ENCODE measurements around the gene GALNT7. TPM values are rescaled to one million over a fixed set of nuclear protein-coding genes. Genes with fewer than 3 reads are reported as not detected.

GALNT7 gene
- total RNA-seq, 1 experiment from 2014 or later, result 156 TPM

GRCh38 chr4:173185847-173186510, 17.4 kb downstream of the GALNT7 start:
- Histone ChIP-seq H3K27ac (ENCODE audit: low read length) (peak overlapping the region; percentile 99), H3K36me3 (ENCODE audit: control insufficient read depth, insufficient read depth, low read length) (no peaks in the 10 kb centered on the region), H3K4me3 (ENCODE audit: low read depth in 2 of 2, low read length in 2 of 2) (no peak overlapping the region), H3K27me3 (ENCODE audit: control insufficient read depth, insufficient read depth, low read length) (no peaks in the 10 kb centered on the region), H3K9me3 (ENCODE audit: control insufficient read depth, insufficient read depth, low read depth, low read length) (no peaks in the 10 kb centered on the region), H3K4me1 (ENCODE audit: control insufficient read depth, insufficient read depth, low read length) (peaks cover 86% of the 10 kb centered on the region)
- POLR2A ChIA-PET, result interaction anchor here (0.6 to 1.1 kb wide), 5 partner anchors 13 to 182 kb away, joined by 3 to 9 read pairs (median 3); no protein-coding TSS in a partner anchor
- no TSS peak for BruUV-seq (replicated peaks)
- TF ChIP-seq REST (IDR thresholded peaks at IDR 0.05; ENCODE audit: insufficient read depth in 1 of 2, low read depth in 2 of 2, low read length in 1 of 2), result no peak
- no peak for TF ChIP-seq POLR2AphosphoS5 (IDR thresholded peaks at IDR 0.05; ENCODE audit: low read depth, low read length)
- no peak for TF ChIP-seq SIN3A (IDR thresholded peaks at IDR 0.05; ENCODE audit: borderline replicate concordance, insufficient read depth, low read depth, low read length)
- TF ChIP-seq TCF7L2 (IDR thresholded peaks at IDR 0.05; ENCODE audit: low read depth, low read length), result no peak
- TF ChIP-seq CTCF (IDR thresholded peaks at IDR 0.05), result no peak
- in situ Hi-C loops (cut with HindIII; ENCODE audit: low pct_unique_long_range_greater_than_20kb, low sequenced_read_pairs), result no loop called here
- DNase-seq (ENCODE audit: low read depth, low spot score), result no peak
- intact Hi-C loops (cut with micrococcal nuclease; ENCODE audit: unreplicated experiment), result no loop called here
- peak; percentile 62 for ATAC-seq
- CTCF ChIA-PET, result interaction anchor here (0.6 kb wide), 1 partner anchor 139 kb away, joined by 3 read pairs; no protein-coding TSS in a partner anchor

GRCh38 chr4:173187732-173188131, 19.1 kb downstream of the GALNT7 start:
- no peaks in the 10 kb centered on the region for H3K27me3 ChIP-seq (ENCODE audit: control insufficient read depth, insufficient read depth, low read length)
- no TSS peak for BruUV-seq (replicated peaks)
- CTCF ChIA-PET, result no interaction called here
- DNase-seq (ENCODE audit: low read depth, low spot score) (no peak), ATAC-seq (no peak)
- no peaks in the 10 kb centered on the region for H3K36me3 ChIP-seq (ENCODE audit: control insufficient read depth, insufficient read depth, low read length)
- in situ Hi-C loops (cut with HindIII; ENCODE audit: low pct_unique_long_range_greater_than_20kb, low sequenced_read_pairs) (no loop called here), intact Hi-C loops (cut with micrococcal nuclease; ENCODE audit: unreplicated experiment) (no loop called here)
- POLR2A ChIA-PET, result no interaction called here
- H3K27ac ChIP-seq (ENCODE audit: low read length), result peak overlapping the region; percentile 99
- peaks cover 86% of the 10 kb centered on the region for H3K4me1 ChIP-seq (ENCODE audit: control insufficient read depth, insufficient read depth, low read length)
- no peak overlapping the region for H3K4me3 ChIP-seq (ENCODE audit: low read depth in 2 of 2, low read length in 2 of 2)
- H3K9me3 ChIP-seq (ENCODE audit: control insufficient read depth, insufficient read depth, low read depth, low read length), result no peaks in the 10 kb centered on the region
- TF ChIP-seq TCF7L2 (IDR thresholded peaks at IDR 0.05; ENCODE audit: low read depth, low read length) (no peak), SIN3A (IDR thresholded peaks at IDR 0.05; ENCODE audit: borderline replicate concordance, insufficient read depth, low read depth, low read length) (no peak), CTCF (IDR thresholded peaks at IDR 0.05) (no peak), REST (IDR thresholded peaks at IDR 0.05; ENCODE audit: insufficient read depth in 1 of 2, low read depth in 2 of 2, low read length in 1 of 2) (no peak), POLR2AphosphoS5 (IDR thresholded peaks at IDR 0.05; ENCODE audit: low read depth, low read length) (no peak)
